HEK293T (cell line): Measurements from ENCODE around the gene POLR3C.

ENCODE experiments used
- L3MBTL2 ChIP-seq: fragments of 450-650 bp; conservative IDR thresholded peaks from 2 replicates; pipeline ENCODE4 v1.6.1; 2016; ENCODE audit warnings: mild to moderate bottlenecking
- PKNOX1 ChIP-seq: fragments of 450-650 bp; IDR thresholded peaks from 2 replicates; pipeline ENCODE4 v1.6.1; 2016

GRCh38 chr1:145846201-145846612, 22.2 kb downstream of the POLR3C start:
- TF ChIP-seq L3MBTL2 (no peak), PKNOX1 (no peak)
